K562 (cell line): ENCODE measurements around the gene GUK1. TPM values are rescaled to one million over a fixed set of nuclear protein-coding genes. Genes with fewer than 3 reads are reported as not detected.

Experiments
- BACH1 ChIP-seq: fragments of 200-800 bp; sonication (Bioruptor generic); IDR thresholded peaks from 2 replicates; pipeline ENCODE4 v1.6.1; 2016; ENCODE audit warnings: missing genetic modification characterization, missing compliant biosample characterization
- BRCA1 ChIP-seq, 2 experiments: fragments of 450-650 bp in 1 of 2; sonication (generic) in 1 of 2; formaldehyde crosslinking in 1 of 2; IDR thresholded peaks; 2 replicates each; pipeline versions ENCODE4 v1.5.0 to v1.6.1; 2017 to 2020; ENCODE audit warnings: mild to moderate bottlenecking in 1 of 2, missing genetic modification reagents in 1 of 2
- PATZ1 ChIP-seq: fragments of 250-450 bp; sonication (Bioruptor Pico); IDR thresholded peaks from 2 replicates; pipeline ENCODE4 v1.5.0; 2020; ENCODE audit warnings: mild to moderate bottlenecking, borderline replicate concordance
- PHF21A ChIP-seq: fragments of 450-650 bp; IDR thresholded peaks from 2 replicates; pipeline ENCODE4 v1.6.1; 2017; ENCODE audit warnings: low read depth, borderline replicate concordance
- TAL1 ChIP-seq: fragments of 450-650 bp; IDR thresholded peaks from 2 replicates; pipeline ENCODE4 v1.6.1; 2016; ENCODE audit warnings: mild to moderate bottlenecking
- polyA plus RNA-seq, 8 experiments: library from polyadenylated mRNA; depleted of rRNA in 4 of 8; stranded (reverse) in 5 of 8; unstranded in 3 of 8; fragments of >200 nt; fragmentation: Nextera tagmentation in 2 of 8; fragmentation: Illumina TruSeq in 1 of 8; extraction: Ambion mirVana in 2 of 8; extraction: Trizol in 1 of 8; gene quantifications; 2 replicates each; pipeline versions ENCODE4 v1.2.1 to v1.2.3, GENCODE V29; 2011 to 2014; ENCODE audit warnings: inconsistent platforms in 1 of 8, missing spikeins in 1 of 8
- total RNA-seq, 7 experiments: library from RNA; depleted of rRNA in 6 of 7; stranded (reverse); fragments of >200 nt in 6 of 7; fragmentation: Illumina TruSeq in 2 of 7; extraction: Trizol in 2 of 7; gene quantifications; 2 replicates each; pipeline versions ENCODE4 v1.2.1 to v1.2.3, GENCODE V29; 2011 to 2021; ENCODE audit warnings: low replicate concordance in 1 of 7

GUK1 gene
- total and polyA plus RNA-seq, 9 of the 15 experiments (the other 6 are each of a cell fraction or from before 2014, with no cell fraction given), result 7.0 to 331 (median 132) TPM

- TF ChIP-seq PATZ1 (CRISPR knock-in tag) (no peak), BRCA1 (IDR thresholded peaks at IDR 0.05) (no peak), BRCA1 (CRISPR knock-in tag; IDR thresholded peaks at IDR 0.05) (no peak), PHF21A (no peak), BACH1 (tag) (no peak), TAL1 (peak; percentile 96)
These were observed 5.7 kb downstream of the GUK1 start (continued) for GRCh38 chr1:228145463-228146416.
